NT2/D1 (cell line): ENCODE results near the gene SFRP2.

ENCODE experiments used
- SUZ12 ChIP-seq: IDR thresholded peaks from 2 replicates; pipeline ENCODE4 v1.6.1; 2011; ENCODE audit not compliant: insufficient read length, insufficient read depth; ENCODE audit errors: extremely low read depth
- YY1 ChIP-seq: IDR thresholded peaks from 2 replicates; pipeline ENCODE4 v1.6.1; 2011; ENCODE audit not compliant: insufficient read length, insufficient read depth
- ZNF274 ChIP-seq: IDR thresholded peaks from 2 replicates; pipeline ENCODE4 v1.6.1; 2011; ENCODE audit warnings: mild to moderate bottlenecking, low read depth, low read length

GRCh38 chr4:153824501-153824900, 35.6 kb upstream of the SFRP2 start:
- TF ChIP-seq ZNF274 (no peak), SUZ12 (no peak), YY1 (no peak)
